IMR-90 (cell line): ENCODE results near the gene COMMD8. TPM values are rescaled to one million over a fixed set of nuclear protein-coding genes. Genes with fewer than 3 reads are reported as not detected.

ENCODE experiments used
- ATAC-seq: fragments of 200-7000 bp; cut with Tn5 transposase; 2 replicates; pipeline ENCODE4 v1.9.1; 2020; ENCODE audit warnings: low read depth, mild to moderate bottlenecking, moderate library complexity
- BruUV-seq: library from RNA; stranded (reverse); fragments of 400-500 nt; replicated peaks from 2 replicates; lab custom pipeline; 2021; lab: Mats Ljungman, UMichigan
- CTCF ChIA-PET: fragments of 300-600 bp; formaldehyde crosslinking; extraction: SDS; loops from one replicate; lab custom pipeline; 2021; ENCODE audit warnings: antibody characterized with exemption; lab: Yijun Ruan, JAX
- POLR2A ChIA-PET: fragments of 300-600 bp; sonication (Branson Sonifier 250); formaldehyde crosslinking; loops from one replicate; lab custom pipeline; 2022; ENCODE audit warnings: antibody characterized with exemption; ENCODE audit not compliant: unreplicated experiment; lab: Charles Lee
- DNase-seq: peaks from one replicate; pipeline ENCODE4 v3.0.0; 2013
- H2AFZ ChIP-seq: replicated peaks from 2 replicates; pipeline ENCODE3; 2013; ENCODE audit warnings: low read length, mild to moderate bottlenecking; ENCODE audit not compliant: poor library complexity
- H2AK5ac ChIP-seq: 2 replicates; pipeline ENCODE4 v1.6.1; 2013; ENCODE audit warnings: low read depth, low read length, inconsistent platforms
- H2AK9ac ChIP-seq: replicated peaks from 2 replicates; pipeline ENCODE3; 2013; ENCODE audit warnings: mild to moderate bottlenecking, low read depth, low read length, moderate library complexity; ENCODE audit not compliant: poor library complexity
- H2BK120ac ChIP-seq: 2 replicates; pipeline ENCODE4 v1.6.1; 2013; ENCODE audit warnings: low read depth, low read length, inconsistent platforms
- H2BK15ac ChIP-seq: 3 replicates; pipeline ENCODE4 v1.6.1; 2013; ENCODE audit warnings: low read depth, low read length, inconsistent platforms
- H2BK20ac ChIP-seq: 2 replicates; pipeline ENCODE4 v1.6.1; 2013; ENCODE audit warnings: low read depth, mild to moderate bottlenecking, inconsistent platforms, low read length, moderate library complexity
- H2BK5ac ChIP-seq: 2 replicates; pipeline ENCODE4 v1.6.1; 2013; ENCODE audit warnings: mild to moderate bottlenecking, low read depth, low read length, inconsistent platforms; ENCODE audit not compliant: poor library complexity, severe bottlenecking
- H3K14ac ChIP-seq: replicated peaks from 2 replicates; pipeline ENCODE4 v1.6.1; 2013; ENCODE audit warnings: low read depth, low read length, inconsistent platforms
- H3K18ac ChIP-seq: 2 replicates; pipeline ENCODE4 v1.6.1; 2013; ENCODE audit warnings: low read depth, low read length, control low read depth
- H3K23ac ChIP-seq: 2 replicates; pipeline ENCODE4 v1.6.1; 2013; ENCODE audit warnings: low read depth, low read length, inconsistent platforms
- H3K27ac ChIP-seq: 2 replicates; pipeline ENCODE4 v1.5.1; 2013; ENCODE audit warnings: mild to moderate bottlenecking, control low read depth, low read length; ENCODE audit not compliant: insufficient read depth
- H3K27me3 ChIP-seq: 2 replicates; pipeline ENCODE4 v1.6.1; 2013; ENCODE audit warnings: low read length; ENCODE audit not compliant: control insufficient read depth, insufficient read depth
- H3K36me3 ChIP-seq: 2 replicates; pipeline ENCODE4 v1.6.1; 2013; ENCODE audit warnings: low read length, mixed read lengths; ENCODE audit not compliant: control insufficient read depth, insufficient read depth
- H3K4ac ChIP-seq: 2 replicates; pipeline ENCODE4 v1.6.1; 2013; ENCODE audit warnings: low read depth, low read length, inconsistent platforms
- H3K4me1 ChIP-seq: 2 replicates; pipeline ENCODE4 v1.6.1; 2013; ENCODE audit warnings: low read length, mixed read lengths; ENCODE audit not compliant: control insufficient read depth, insufficient read depth
- H3K4me2 ChIP-seq: 2 replicates; pipeline ENCODE4 v1.6.1; 2013; ENCODE audit warnings: low read depth, mild to moderate bottlenecking, control low read depth, low read length, moderate library complexity
- H3K4me3 ChIP-seq: 2 replicates; pipeline ENCODE4 v1.5.1; 2013; ENCODE audit warnings: low read depth, mild to moderate bottlenecking, control low read depth, low read length, moderate library complexity; ENCODE audit not compliant: insufficient read depth
- H3K56ac ChIP-seq: 2 replicates; pipeline ENCODE4 v1.6.1; 2013; ENCODE audit warnings: low read length, inconsistent platforms; ENCODE audit not compliant: insufficient read depth; ENCODE audit errors: extremely low read depth
- H3K79me1 ChIP-seq, 2 experiments: 2 replicates each; pipeline ENCODE4 v1.6.1; 2013; ENCODE audit warnings: low read length in 2 of 2, inconsistent platforms in 1 of 2, low read depth in 1 of 2
- H3K9ac ChIP-seq: 2 replicates; pipeline ENCODE4 v1.6.1; 2013; ENCODE audit warnings: low read depth, low read length, control low read depth
- H3K9me1 ChIP-seq: 2 replicates; pipeline ENCODE4 v1.6.1; 2013; ENCODE audit warnings: low read length, inconsistent platforms; ENCODE audit not compliant: insufficient read depth
- H3K9me3 ChIP-seq: 2 replicates; pipeline ENCODE4 v1.6.1; 2013; ENCODE audit warnings: low read length; ENCODE audit not compliant: control insufficient read depth, insufficient read depth
- H4K20me1 ChIP-seq: 2 replicates; pipeline ENCODE4 v1.6.1; 2013; ENCODE audit warnings: low read length, inconsistent platforms; ENCODE audit not compliant: insufficient read depth
- H4K5ac ChIP-seq: 2 replicates; pipeline ENCODE4 v1.6.1; 2013; ENCODE audit warnings: mild to moderate bottlenecking, low read depth, low read length, control low read depth
- H4K8ac ChIP-seq, 2 experiments: 2 replicates each; pipeline ENCODE4 v1.6.1; 2013; ENCODE audit warnings: low read depth in 2 of 2, low read length in 2 of 2, control low read depth in 1 of 2, inconsistent platforms in 1 of 2
- H4K91ac ChIP-seq: 2 replicates; pipeline ENCODE4 v1.6.1; 2013; ENCODE audit warnings: low read depth, low read length, inconsistent platforms; ENCODE audit not compliant: insufficient read depth
- BHLHE40 ChIP-seq: fragments of 150-350 bp; IDR thresholded peaks from 2 replicates; pipeline ENCODE4 v1.6.1; 2016; ENCODE audit warnings: mild to moderate bottlenecking, low read depth, low read length
- CEBPB ChIP-seq: IDR thresholded peaks from 2 replicates; pipeline ENCODE4 v1.6.1; 2012; ENCODE audit warnings: low read depth, low read length, improper control_type of control experiment
- CHD1 ChIP-seq: IDR thresholded peaks from 2 replicates; pipeline ENCODE4 v1.6.1; 2012; ENCODE audit warnings: low read depth, low read length, improper control_type of control experiment
- FOS ChIP-seq: fragments of 150-350 bp; IDR thresholded peaks from 2 replicates; pipeline ENCODE4 v1.6.1; 2016; ENCODE audit warnings: low read depth, low read length
- MAFK ChIP-seq: IDR thresholded peaks from 2 replicates; pipeline ENCODE4 v1.6.1; 2012; ENCODE audit warnings: low read depth, low read length, improper control_type of control experiment
- MAZ ChIP-seq: IDR thresholded peaks from 2 replicates; pipeline ENCODE4 v1.6.1; 2012; ENCODE audit warnings: low read depth, mild to moderate bottlenecking, low read length, improper control_type of control experiment, moderate library complexity, borderline replicate concordance
- MXI1 ChIP-seq: IDR thresholded peaks from 2 replicates; pipeline ENCODE4 v1.6.1; 2012; ENCODE audit warnings: low read depth, mild to moderate bottlenecking, low read length, moderate library complexity, borderline replicate concordance
- NFE2L2 ChIP-seq: fragments of 150-350 bp; IDR thresholded peaks from 2 replicates; pipeline ENCODE4 v1.6.1; 2016; ENCODE audit warnings: low read depth, mild to moderate bottlenecking, low read length
- POLR2A ChIP-seq: IDR thresholded peaks from 2 replicates; pipeline ENCODE4 v1.6.1; 2012; ENCODE audit warnings: mild to moderate bottlenecking, low read depth, low read length
- RAD21 ChIP-seq: IDR thresholded peaks from 2 replicates; pipeline ENCODE4 v1.6.1; 2012; ENCODE audit warnings: low read length, improper control_type of control experiment
- RCOR1 ChIP-seq: IDR thresholded peaks from 2 replicates; pipeline ENCODE4 v1.6.1; 2012; ENCODE audit warnings: mild to moderate bottlenecking, low read length, improper control_type of control experiment; ENCODE audit not compliant: insufficient replicate concordance
- RFX5 ChIP-seq: IDR thresholded peaks from 2 replicates; pipeline ENCODE4 v1.8.0; 2012; ENCODE audit warnings: low read depth, mild to moderate bottlenecking, low read length, moderate library complexity
- SMC3 ChIP-seq: fragments of 150-350 bp; IDR thresholded peaks from 2 replicates; pipeline ENCODE4 v1.6.1; 2016; ENCODE audit warnings: low read depth, mild to moderate bottlenecking, antibody characterized with exemption, low read length, moderate library complexity
- USF2 ChIP-seq: fragments of 150-350 bp; IDR thresholded peaks from 2 replicates; pipeline ENCODE4 v1.6.1; 2017; ENCODE audit warnings: mild to moderate bottlenecking, antibody characterized with exemption, low read length, low read depth
- WGBS, 2 experiments: methylation state at CpG; one replicate each; pipeline versions ENCODE4 v1.1.5 to v1.1.7; 2013; ENCODE audit warnings: missing lambda C conversion rate in 2 of 2; ENCODE audit not compliant: insufficient read length in 1 of 2; ENCODE audit errors: extremely low coverage in 2 of 2; 5-methylcytosine and 5-hydroxymethylcytosine counted together
- dilution Hi-C: fragments of 300-500 bp; cut with HindIII; formaldehyde crosslinking; loops from one replicate; pipeline ENCODE4 v1.14.3; 2018; ENCODE audit warnings: low sequenced_read_pairs; ENCODE audit not compliant: unreplicated experiment
- in situ Hi-C: fragments of 300-500 bp; cut with MboI; formaldehyde crosslinking; loops from 3 replicates; pipeline ENCODE4 v1.14.3; 2019; ENCODE audit warnings: low sequenced_read_pairs, inconsistent platforms, mixed read lengths
- intact Hi-C: fragments of 100-400 bp; cut with micrococcal nuclease; formaldehyde crosslinking; loops from 2 replicates; pipeline ENCODE4 v1.10.0; 2022
- polyA plus RNA-seq, 3 experiments: library from polyadenylated mRNA; depleted of rRNA; stranded (reverse); fragments of >200 nt; gene quantifications; 2 replicates each; pipeline ENCODE4 v1.2.3, GENCODE V29; 2012; ENCODE audit warnings: low replicate concordance in 1 of 3
- total RNA-seq: library from RNA; depleted of rRNA; stranded (reverse); fragments of >200 nt; gene quantifications from 2 replicates; pipeline ENCODE4 v1.2.3, GENCODE V29; 2012
- TF ChIP-seq, protein P1 (sequence below): fragments of 150-350 bp; IDR thresholded peaks from 2 replicates; pipeline ENCODE4 v1.6.1; 2016; ENCODE audit warnings: low read depth, mild to moderate bottlenecking, low read length, moderate library complexity, borderline replicate concordance
- TF ChIP-seq, protein P2 (sequence below): conservative IDR thresholded peaks from 2 replicates; pipeline ENCODE4 v1.5.1; 2012; ENCODE audit warnings: mild to moderate bottlenecking, low read depth, low read length, improper control_type of control experiment

COMMD8 gene
- total and polyA plus RNA-seq, 2 of the 4 experiments (the other 2 are of a cell fraction): 12.5 to 12.6 TPM

- no peak overlapping the region for H3K18ac ChIP-seq
- DNase-seq: no peak
- no peak overlapping the region for H4K8ac ChIP-seq
- no peak overlapping the region for H3K14ac ChIP-seq
- no peak overlapping the region for H4K5ac ChIP-seq
- H4K20me1 ChIP-seq: no peaks in the 10 kb centered on the region
- in situ Hi-C loops: no loop called here
- H3K4me2 ChIP-seq: no peak overlapping the region
- no peak overlapping the region for H3K27ac ChIP-seq
- H3K36me3 ChIP-seq: no peaks in the 10 kb centered on the region
- H3K4me3 ChIP-seq: no peak overlapping the region
- H4K91ac ChIP-seq: no peak overlapping the region
- H2AFZ ChIP-seq: no peak overlapping the region
- H2BK5ac ChIP-seq: no peak overlapping the region
- no peaks in the 10 kb centered on the region; the same call in 1 of the 2 replicates for H3K9me1 ChIP-seq
- no peaks in the 10 kb centered on the region for H3K9me3 ChIP-seq
- H2AK9ac ChIP-seq: no peak overlapping the region
- H3K4me1 ChIP-seq: no peaks in the 10 kb centered on the region
- H2BK15ac ChIP-seq: no peak overlapping the region
- dilution Hi-C loops: no loop called here
- no peak overlapping the region for H2BK20ac ChIP-seq
- H3K9ac ChIP-seq: no peak overlapping the region
- no peaks in the 10 kb centered on the region for H3K79me1 ChIP-seq
- POLR2A ChIA-PET: no interaction called here
- intact Hi-C loops: no loop called here
- no CpG with 5 or more reads among the region's 1 CpG for WGBS, 2 experiments
- H3K23ac ChIP-seq: no peak overlapping the region
- no peak for TF ChIP-seq RCOR1
- TF ChIP-seq USF2: no peak
- TF ChIP-seq, protein P1, sequence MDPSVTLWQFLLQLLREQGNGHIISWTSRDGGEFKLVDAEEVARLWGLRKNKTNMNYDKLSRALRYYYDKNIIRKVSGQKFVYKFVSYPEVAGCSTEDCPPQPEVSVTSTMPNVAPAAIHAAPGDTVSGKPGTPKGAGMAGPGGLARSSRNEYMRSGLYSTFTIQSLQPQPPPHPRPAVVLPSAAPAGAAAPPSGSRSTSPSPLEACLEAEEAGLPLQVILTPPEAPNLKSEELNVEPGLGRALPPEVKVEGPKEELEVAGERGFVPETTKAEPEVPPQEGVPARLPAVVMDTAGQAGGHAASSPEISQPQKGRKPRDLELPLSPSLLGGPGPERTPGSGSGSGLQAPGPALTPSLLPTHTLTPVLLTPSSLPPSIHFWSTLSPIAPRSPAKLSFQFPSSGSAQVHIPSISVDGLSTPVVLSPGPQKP: no peak
- TF ChIP-seq NFE2L2: no peak
- TF ChIP-seq MAFK: no peak
- TF ChIP-seq POLR2A: no peak
- no peak for TF ChIP-seq CHD1
- no peak for TF ChIP-seq MAZ
- no peak for TF ChIP-seq FOS
- TF ChIP-seq BHLHE40: no peak
- TF ChIP-seq MXI1: no peak
- TF ChIP-seq SMC3: no peak
- TF ChIP-seq CEBPB: no peak
- no peak for TF ChIP-seq RFX5
- TF ChIP-seq, protein P2, sequence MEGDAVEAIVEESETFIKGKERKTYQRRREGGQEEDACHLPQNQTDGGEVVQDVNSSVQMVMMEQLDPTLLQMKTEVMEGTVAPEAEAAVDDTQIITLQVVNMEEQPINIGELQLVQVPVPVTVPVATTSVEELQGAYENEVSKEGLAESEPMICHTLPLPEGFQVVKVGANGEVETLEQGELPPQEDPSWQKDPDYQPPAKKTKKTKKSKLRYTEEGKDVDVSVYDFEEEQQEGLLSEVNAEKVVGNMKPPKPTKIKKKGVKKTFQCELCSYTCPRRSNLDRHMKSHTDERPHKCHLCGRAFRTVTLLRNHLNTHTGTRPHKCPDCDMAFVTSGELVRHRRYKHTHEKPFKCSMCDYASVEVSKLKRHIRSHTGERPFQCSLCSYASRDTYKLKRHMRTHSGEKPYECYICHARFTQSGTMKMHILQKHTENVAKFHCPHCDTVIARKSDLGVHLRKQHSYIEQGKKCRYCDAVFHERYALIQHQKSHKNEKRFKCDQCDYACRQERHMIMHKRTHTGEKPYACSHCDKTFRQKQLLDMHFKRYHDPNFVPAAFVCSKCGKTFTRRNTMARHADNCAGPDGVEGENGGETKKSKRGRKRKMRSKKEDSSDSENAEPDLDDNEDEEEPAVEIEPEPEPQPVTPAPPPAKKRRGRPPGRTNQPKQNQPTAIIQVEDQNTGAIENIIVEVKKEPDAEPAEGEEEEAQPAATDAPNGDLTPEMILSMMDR: no peak
- TF ChIP-seq RAD21: no peak
- CTCF ChIA-PET: interaction anchor here (1.3 kb wide), 1 partner anchor 10 kb away, joined by 3 read pairs; no protein-coding TSS in a partner anchor
- H3K27me3 ChIP-seq: no peaks in the 10 kb centered on the region
- no peak overlapping the region for H2AK5ac ChIP-seq
- H2BK120ac ChIP-seq: no peak overlapping the region
- ATAC-seq: no peak
- no peak overlapping the region for H3K56ac ChIP-seq
- H3K4ac ChIP-seq: no peak overlapping the region
- no TSS peak for BruUV-seq
These were observed 30.8 kb downstream of the COMMD8 start for GRCh38 chr4:47432749-47433148.
